ENCODE data around the gene SORL1-AS1.

Gene SORL1-AS1

GRCh38 chr11:121425828-121426227 lies 26.9 kb downstream of the SORL1-AS1 start:
- Histone ChIP-seq H3K27me3 (no peaks in the 10 kb centered on the region), H3K36me3 (no peaks in the 10 kb centered on the region), H3K9me3 (no peaks in the 10 kb centered on the region), H3K4me1 (peaks cover 3 to 9% (median 6%) of the 10 kb centered on the region in 4 donors), H3K27ac (no peak overlapping the region), H3K4me3 (no peak overlapping the region)
- ATAC-seq (ENCODE audit: low FRiP score in 2 of 2), result no peak
- no peak for TF ChIP-seq POLR2AphosphoS5 (IDR thresholded peaks at IDR 0.05)
- 95% methylated on average over 5 of the region's 5 CpGs for WGBS, 2 donors
- no peak for DNase-seq

- TF ChIP-seq POLR2A (IDR thresholded peaks at IDR 0.05), result no peak
- no peak for TF ChIP-seq EP300 (IDR thresholded peaks at IDR 0.05)
- no peak for TF ChIP-seq CTCF (IDR thresholded peaks at IDR 0.05)
- 33 to 51% methylated on average over 4 of the region's 4 CpGs for WGBS, 2 donors
- Histone ChIP-seq H3K4me1 (peaks cover 17 to 27% (median 23%) of the 10 kb centered on the region in 4 donors), H3K36me3 (no peaks in the 10 kb centered on the region), H3K4me3 (no peak overlapping the region), H3K9me3 (no peaks in the 10 kb centered on the region), H3K27ac (no peak overlapping the region), H3K27me3 (no peaks in the 10 kb centered on the region)
- DNase-seq (no peak), ATAC-seq (ENCODE audit: low FRiP score in 2 of 2) (no peak)
These were observed 30.1 kb downstream of the SORL1-AS1 start for GRCh38 chr11:121422675-121423074.

- DNase-seq, result no peak
- H3K27me3 ChIP-seq, result no peaks in the 10 kb centered on the region
- no peak overlapping the region for H3K4me3 ChIP-seq
- no peaks in the 10 kb centered on the region for H3K9me3 ChIP-seq
- TF ChIP-seq POLR2A (IDR thresholded peaks at IDR 0.05) (no peak), CTCF (IDR thresholded peaks at IDR 0.05) (peak in 1 of 6 experiments; percentile 7)
- H3K4me1 ChIP-seq, result peaks cover 27 to 33% (median 29%) of the 10 kb centered on the region in 4 donors
- no peaks in the 10 kb centered on the region for H3K36me3 ChIP-seq
- 75 to 82% methylated on average over 4 of the region's 4 CpGs for WGBS, 2 donors
- no peak overlapping the region for H3K27ac ChIP-seq
- no peak for ATAC-seq (ENCODE audit: low FRiP score in 2 of 2)
These were observed 31.4 kb downstream of the SORL1-AS1 start for GRCh38 chr11:121421149-121421901.

- Histone ChIP-seq H3K36me3 (no peaks in the 10 kb centered on the region), H3K9me3 (no peaks in the 10 kb centered on the region), H3K4me3 (no peak overlapping the region), H3K27me3 (no peaks in the 10 kb centered on the region), H3K27ac (peak overlapping the region in 1 of 4 donors; percentile 84), H3K4me1 (peaks cover 34 to 39% (median 36%) of the 10 kb centered on the region in 4 donors)
- ATAC-seq (ENCODE audit: low FRiP score in 2 of 2) (no peak), DNase-seq (no peak)
- WGBS, 2 donors, result 85 to 88% methylated on average over 2 of the region's 2 CpGs
- TF ChIP-seq EP300 (IDR thresholded peaks at IDR 0.05) (no peak), POLR2AphosphoS5 (IDR thresholded peaks at IDR 0.05) (no peak), POLR2A (IDR thresholded peaks at IDR 0.05) (no peak), CTCF (IDR thresholded peaks at IDR 0.05) (no peak)
These were observed 32.4 kb downstream of the SORL1-AS1 start for GRCh38 chr11:121420398-121420797.

GRCh38 chr11:121419836-121420235 lies 32.9 kb downstream of the SORL1-AS1 start:
- H3K4me1 ChIP-seq, result peaks cover 34 to 39% (median 36%) of the 10 kb centered on the region in 4 donors
- no peaks in the 10 kb centered on the region for H3K36me3 ChIP-seq
- TF ChIP-seq POLR2AphosphoS5 (IDR thresholded peaks at IDR 0.05), result no peak
- TF ChIP-seq EP300 (IDR thresholded peaks at IDR 0.05), result no peak
- no peak for TF ChIP-seq POLR2A (IDR thresholded peaks at IDR 0.05)
- no peak for TF ChIP-seq CTCF (IDR thresholded peaks at IDR 0.05)
- 65 to 72% methylated on average over 4 of the region's 4 CpGs for WGBS, 2 donors
- H3K4me3 ChIP-seq, result no peak overlapping the region
- ATAC-seq (ENCODE audit: low FRiP score in 2 of 2), result no peak
- peak overlapping the region in 1 of 4 donors; percentile 84 for H3K27ac ChIP-seq
- H3K27me3 ChIP-seq, result no peaks in the 10 kb centered on the region
- peak in 1 of 2 donors; percentile 41 for DNase-seq
- no peaks in the 10 kb centered on the region for H3K9me3 ChIP-seq
